Endothelial cell of umbilical vein (primary cell): ENCODE data around the gene ZFAND5. TPM values are rescaled to one million over a fixed set of nuclear protein-coding genes. Genes with fewer than 3 reads are reported as not detected.

Experiments
- BruUV-seq: library from RNA; stranded (reverse); fragments of 400-500 nt; replicated peaks from 2 replicates; lab custom pipeline; 2021; lab: Mats Ljungman, UMichigan
- CTCF ChIA-PET: fragments of 300-600, 350-600 bp; sonication (Branson Sonifier 250); formaldehyde crosslinking; loops from one replicate; lab custom pipeline; 2021; ENCODE audit warnings: antibody characterized with exemption, inconsistent platforms; lab: Charles Lee
- POLR2A ChIA-PET: fragments of 300-600, 350-600 bp; sonication (Branson Sonifier 250); formaldehyde crosslinking; loops from one replicate; lab custom pipeline; 2021; ENCODE audit warnings: antibody characterized with exemption, inconsistent platforms; lab: Charles Lee
- DNase-seq: peaks from one replicate; pipeline ENCODE4 v3.0.0-alpha.2; 2011; ENCODE audit warnings: low read depth, low spot score
- FAIRE-seq: peaks from 2 replicates; lab custom pipeline; 2011; peaks lifted over from hg19 to GRCh38; lab: Jason Lieb, UNC
- H2AFZ ChIP-seq: 2 replicates; pipeline ENCODE4 v1.6.0; 2012; ENCODE audit warnings: low read depth, low read length, control low read depth, inconsistent platforms
- H3K27ac ChIP-seq: 2 replicates; pipeline ENCODE4 v1.5.1; 2011; ENCODE audit warnings: low read depth, mild to moderate bottlenecking, control low read depth, low read length, moderate library complexity; ENCODE audit not compliant: insufficient read depth
- H3K27me3 ChIP-seq, 2 experiments: 2 replicates each; pipeline versions ENCODE4 v1.6.0 to v1.6.1; 2011; ENCODE audit warnings: low read length in 2 of 2, mixed read lengths in 1 of 2; ENCODE audit not compliant: control insufficient read depth in 2 of 2, insufficient read depth in 2 of 2
- H3K36me3 ChIP-seq, 2 experiments: 2 replicates in 1 of 2; 3 replicates in 1 of 2; pipeline ENCODE4 v1.5.1; 2011; ENCODE audit warnings: low read length in 2 of 2, mild to moderate bottlenecking in 1 of 2, moderate library complexity in 1 of 2; ENCODE audit not compliant: control insufficient read depth in 2 of 2, insufficient read depth in 2 of 2; ENCODE audit errors: extremely low read depth in 1 of 2
- H3K4me1 ChIP-seq: 3 replicates; pipeline ENCODE4 v1.5.1; 2011; ENCODE audit warnings: mild to moderate bottlenecking, low read length; ENCODE audit not compliant: control insufficient read depth, insufficient read depth; ENCODE audit errors: extremely low read depth
- H3K4me2 ChIP-seq: 2 replicates; pipeline ENCODE4 v1.6.1; 2011; ENCODE audit warnings: low read length, control low read depth, mixed read lengths; ENCODE audit not compliant: insufficient read depth
- H3K4me3 ChIP-seq, 3 experiments: fragments of 200-600 bp in 1 of 3; sonication (generic), shearing (Covaris generic) in 1 of 3; replicated peaks in 1 of 3; 2 replicates each; pipeline ENCODE4 v1.5.1; 2011 to 2016; ENCODE audit warnings: control low read depth in 3 of 3, low read length in 3 of 3, mild to moderate bottlenecking in 2 of 3, inconsistent platforms in 1 of 3, low read depth in 1 of 3, moderate library complexity in 1 of 3; ENCODE audit not compliant: insufficient read depth in 1 of 3
- H3K79me2 ChIP-seq: 2 replicates; pipeline ENCODE4 v1.6.0; 2012; ENCODE audit warnings: low read length, inconsistent platforms; ENCODE audit not compliant: control insufficient read depth, insufficient read depth
- H3K9ac ChIP-seq: replicated peaks from 2 replicates; pipeline ENCODE3; 2011; ENCODE audit warnings: low read length, control low read depth; ENCODE audit not compliant: insufficient read depth; ENCODE audit errors: extremely low read depth
- H3K9me1 ChIP-seq: replicated peaks from 3 replicates; pipeline ENCODE4 v1.6.0; 2011; ENCODE audit warnings: mild to moderate bottlenecking, low read length; ENCODE audit not compliant: control insufficient read depth, insufficient read depth; ENCODE audit errors: extremely low read depth
- H3K9me3 ChIP-seq: replicated peaks from 2 replicates; pipeline ENCODE4 v1.5.1; 2012; ENCODE audit warnings: low read length, inconsistent platforms; ENCODE audit not compliant: control insufficient read depth, insufficient read depth
- H4K20me1 ChIP-seq: replicated peaks from 2 replicates; pipeline ENCODE3; 2011; ENCODE audit warnings: mild to moderate bottlenecking, low read length; ENCODE audit not compliant: control insufficient read depth, insufficient read depth; ENCODE audit errors: extremely low read depth
- EZH2 ChIP-seq: IDR thresholded peaks from 2 replicates; pipeline ENCODE4 v1.6.1; 2012; ENCODE audit warnings: borderline replicate concordance, low read depth, mild to moderate bottlenecking, moderate library complexity, low read length, inconsistent platforms; ENCODE audit not compliant: severe bottlenecking
- FOS ChIP-seq: IDR thresholded peaks from 2 replicates; pipeline ENCODE4 v1.6.1; 2011; ENCODE audit warnings: mild to moderate bottlenecking, low read length, moderate library complexity, borderline replicate concordance; ENCODE audit not compliant: insufficient read depth
- GATA2 ChIP-seq: IDR thresholded peaks from 2 replicates; pipeline ENCODE4 v1.7.0; 2011; ENCODE audit warnings: low read depth, mild to moderate bottlenecking, moderate library complexity, mixed read lengths, low read length; ENCODE audit not compliant: insufficient read length, insufficient read depth
- JUN ChIP-seq: IDR thresholded peaks from 2 replicates; pipeline ENCODE4 v1.6.1; 2011; ENCODE audit warnings: borderline replicate concordance, low read depth; ENCODE audit not compliant: insufficient read length, insufficient read depth
- MYC ChIP-seq: IDR thresholded peaks from one replicate; pipeline ENCODE4 v1.6.1; 2011; ENCODE audit warnings: mild to moderate bottlenecking, low read depth, low read length
- POLR2A ChIP-seq: IDR thresholded peaks from 2 replicates; pipeline ENCODE4 v1.6.1; 2012; ENCODE audit warnings: low read depth, mild to moderate bottlenecking, control low read depth, low read length
- POLR2AphosphoS5 ChIP-seq: IDR thresholded peaks from 2 replicates; pipeline ENCODE4 v1.6.1; 2012; ENCODE audit warnings: low read depth, mild to moderate bottlenecking, control low read depth, low read length, moderate library complexity; ENCODE audit not compliant: insufficient read depth
- dilution Hi-C: fragments of 300-500 bp; cut with MboI; formaldehyde crosslinking; loops from one replicate; pipeline ENCODE4 v1.15.0; 2019; ENCODE audit warnings: low sequenced_read_pairs; ENCODE audit not compliant: extremely low pct_ligation_motif_present
- intact Hi-C: fragments of 100-400 bp; cut with micrococcal nuclease; formaldehyde crosslinking; loops from one replicate; pipeline ENCODE4 v1.10.0; 2022
- polyA plus RNA-seq, 4 experiments: library from polyadenylated mRNA; depleted of rRNA in 3 of 4; stranded (reverse) in 3 of 4; unstranded in 1 of 4; fragments of >200 nt; gene quantifications; 2 replicates each; pipeline versions ENCODE4 v1.2.1 to v1.2.3, GENCODE V29; 2011 to 2012; ENCODE audit warnings: missing spikeins in 1 of 4
- total RNA-seq: library from RNA; stranded (reverse); gene quantifications from 2 replicates; pipeline ENCODE4 v1.2.3, GENCODE V29; 2021
- TF ChIP-seq, protein P1 (sequence below): IDR thresholded peaks from 2 replicates; pipeline ENCODE4 v1.6.1; 2011; ENCODE audit not compliant: insufficient read depth, insufficient read length
- TF ChIP-seq, protein P2 (sequence below), 2 donors: IDR thresholded peaks; 1 replicate in 1 of 2; 2 replicates in 1 of 2; pipeline ENCODE4 v1.5.1; 2011; ENCODE audit warnings: low read length in 2 of 2, mild to moderate bottlenecking in 2 of 2, moderate library complexity in 2 of 2, control low read depth in 1 of 2, inconsistent platforms in 1 of 2, low read depth in 1 of 2; ENCODE audit not compliant: insufficient read depth in 1 of 2; ENCODE audit errors: extremely low read depth in 1 of 2

The ZFAND5 gene
- total and polyA plus RNA-seq, 2 donors (not counting 3 experiments of a cell fraction or from before 2014, with no cell fraction given): 63.7 to 176 TPM

DNA sequence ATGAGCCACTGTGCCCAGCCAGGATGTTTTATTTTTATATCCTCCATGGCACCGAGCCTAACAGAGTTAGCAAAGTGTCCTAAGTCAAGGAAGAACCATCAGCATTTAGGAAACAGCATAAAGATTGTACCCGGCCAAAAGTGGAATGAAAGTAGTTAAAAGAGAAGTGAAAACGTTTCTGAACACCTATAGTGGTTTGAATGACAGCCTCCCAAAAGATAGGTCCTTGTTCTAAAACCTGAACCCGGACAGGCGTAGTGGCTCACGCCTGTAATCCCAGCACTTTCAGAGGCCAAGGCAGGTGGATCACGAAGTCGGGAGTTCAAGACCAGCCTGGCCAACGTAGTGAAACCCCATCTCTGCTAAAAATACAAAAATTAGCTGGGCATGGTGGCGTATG lies 37.4 kb downstream of the ZFAND5 start:
- CTCF ChIA-PET: no interaction called here
- no peaks in the 10 kb centered on the region for H3K79me2 ChIP-seq
- H3K4me3 ChIP-seq: no peak overlapping the region
- TF ChIP-seq MYC (no peak), JUN (no peak), POLR2AphosphoS5 (no peak)
- TF ChIP-seq, protein P1, sequence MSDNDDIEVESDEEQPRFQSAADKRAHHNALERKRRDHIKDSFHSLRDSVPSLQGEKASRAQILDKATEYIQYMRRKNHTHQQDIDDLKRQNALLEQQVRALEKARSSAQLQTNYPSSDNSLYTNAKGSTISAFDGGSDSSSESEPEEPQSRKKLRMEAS: no peak
- dilution Hi-C loops: no loop called here
- FAIRE-seq (no peak), DNase-seq (no peak)
- H3K4me1 ChIP-seq: no peaks in the 10 kb centered on the region
- H3K9ac ChIP-seq: no peak overlapping the region
- no peaks in the 10 kb centered on the region for H3K9me1 ChIP-seq
- no peak overlapping the region for H3K27ac ChIP-seq
- no peaks in the 10 kb centered on the region for H3K9me3 ChIP-seq
- POLR2A ChIA-PET: no interaction called here
- intact Hi-C loops: no loop called here
- no TSS peak for BruUV-seq
- H2AFZ ChIP-seq: no peak overlapping the region
- H3K36me3 ChIP-seq: no peaks in the 10 kb centered on the region
- no peaks in the 10 kb centered on the region for H4K20me1 ChIP-seq
- no peak overlapping the region for H3K4me2 ChIP-seq
- H3K27me3 ChIP-seq: peaks cover 4 to 6% of the 10 kb centered on the region in 2 experiments

DNA sequence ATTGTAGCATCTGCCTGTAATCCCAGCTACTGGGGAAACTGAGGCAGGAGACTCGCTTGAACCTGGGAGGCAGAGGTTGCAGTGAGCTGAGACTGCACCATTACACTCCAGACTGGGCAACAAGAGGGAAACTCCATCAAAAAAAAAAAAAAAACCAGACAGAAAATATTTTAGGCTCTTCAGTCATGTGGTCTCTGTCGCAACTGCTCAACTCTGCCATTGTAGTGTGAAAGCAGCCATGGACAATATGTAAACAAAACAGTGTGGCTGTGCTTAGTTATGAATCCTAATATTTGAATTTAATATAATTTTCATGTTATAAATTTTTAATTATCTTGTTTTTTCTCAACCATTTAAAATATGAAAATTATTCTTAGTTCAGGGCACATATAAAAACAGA lies 38.4 kb downstream of the ZFAND5 start:
- Histone ChIP-seq H3K4me3 (no peak overlapping the region), H4K20me1 (no peaks in the 10 kb centered on the region), H3K27ac (no peak overlapping the region), H3K9me1 (no peaks in the 10 kb centered on the region), H2AFZ (no peak overlapping the region), H3K4me1 (no peaks in the 10 kb centered on the region), H3K36me3 (no peaks in the 10 kb centered on the region), H3K4me2 (no peak overlapping the region), H3K79me2 (no peaks in the 10 kb centered on the region), H3K9me3 (no peaks in the 10 kb centered on the region), H3K27me3 (peaks cover 0 to 1% of the 10 kb centered on the region in 2 experiments), H3K9ac (no peak overlapping the region)
- DNase-seq: no peak
- no peak for FAIRE-seq
- dilution Hi-C loops: no loop called here
- TF ChIP-seq JUN (no peak), GATA2 (no peak), EZH2 (no peak), FOS (no peak), MYC (no peak), POLR2A (no peak), POLR2AphosphoS5 (no peak)
- TF ChIP-seq, protein P2, sequence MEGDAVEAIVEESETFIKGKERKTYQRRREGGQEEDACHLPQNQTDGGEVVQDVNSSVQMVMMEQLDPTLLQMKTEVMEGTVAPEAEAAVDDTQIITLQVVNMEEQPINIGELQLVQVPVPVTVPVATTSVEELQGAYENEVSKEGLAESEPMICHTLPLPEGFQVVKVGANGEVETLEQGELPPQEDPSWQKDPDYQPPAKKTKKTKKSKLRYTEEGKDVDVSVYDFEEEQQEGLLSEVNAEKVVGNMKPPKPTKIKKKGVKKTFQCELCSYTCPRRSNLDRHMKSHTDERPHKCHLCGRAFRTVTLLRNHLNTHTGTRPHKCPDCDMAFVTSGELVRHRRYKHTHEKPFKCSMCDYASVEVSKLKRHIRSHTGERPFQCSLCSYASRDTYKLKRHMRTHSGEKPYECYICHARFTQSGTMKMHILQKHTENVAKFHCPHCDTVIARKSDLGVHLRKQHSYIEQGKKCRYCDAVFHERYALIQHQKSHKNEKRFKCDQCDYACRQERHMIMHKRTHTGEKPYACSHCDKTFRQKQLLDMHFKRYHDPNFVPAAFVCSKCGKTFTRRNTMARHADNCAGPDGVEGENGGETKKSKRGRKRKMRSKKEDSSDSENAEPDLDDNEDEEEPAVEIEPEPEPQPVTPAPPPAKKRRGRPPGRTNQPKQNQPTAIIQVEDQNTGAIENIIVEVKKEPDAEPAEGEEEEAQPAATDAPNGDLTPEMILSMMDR (IDR thresholded peaks at IDR 0.05; ENCODE audit: extremely low read depth in 1 of 2, insufficient read depth in 1 of 2, low read depth in 1 of 2, low read length in 2 of 2): no peak
- TF ChIP-seq, protein P1: no peak
- intact Hi-C loops: no loop called here
- CTCF ChIA-PET: no interaction called here
- POLR2A ChIA-PET: no interaction called here
- BruUV-seq: no TSS peak
